A549 (cell line): ENCODE results near the gene MYH6. TPM values are rescaled to one million over a fixed set of nuclear protein-coding genes. Genes with fewer than 3 reads are reported as not detected.

Experiments
- ATAC-seq, 2 experiments: fragments of 200-7000 bp in 1 of 2; fragments of >200 bp in 1 of 2; cut with Nextera tagmentation in 1 of 2; cut with Tn5 transposase in 1 of 2; 3 replicates each; pipeline versions ENCODE4 v1.8.0 to v1.9.1; 2018 to 2020; ENCODE audit warnings: mild to moderate bottlenecking in 1 of 2, moderate library complexity in 1 of 2
- CTCF ChIA-PET: fragments of 300-600 bp; sonication (Branson Sonifier 250); formaldehyde crosslinking; extraction: SDS; loops from one replicate; lab custom pipeline; 2021; ENCODE audit warnings: antibody characterized with exemption, inconsistent platforms; lab: Yijun Ruan, JAX
- POLR2A ChIA-PET: fragments of 350-600 bp; formaldehyde crosslinking; extraction: SDS; loops from one replicate; lab custom pipeline; 2021; ENCODE audit warnings: antibody characterized with exemption, inconsistent platforms; lab: Yijun Ruan, JAX
- DNase-seq, 2 experiments: peaks; one replicate each; pipeline versions ENCODE4 v3.0.0 to v3.0.0-alpha.2; 2011 to 2016; ENCODE audit warnings: low read depth in 1 of 2, low spot score in 1 of 2
- FAIRE-seq: peaks from 2 replicates; lab custom pipeline; 2011; peaks lifted over from hg19 to GRCh38; lab: Jason Lieb, UNC
- H3K27ac ChIP-seq, 2 experiments: fragments of >200 bp; sonication (Bioruptor Twin); formaldehyde crosslinking; 3 replicates each; pipeline ENCODE4 v1.5.1; 2016 to 2017
- H3K4me1 ChIP-seq: fragments of >200 bp; sonication (Bioruptor Twin); formaldehyde crosslinking; 3 replicates; pipeline ENCODE4 v1.6.1; 2016
- H3K4me2 ChIP-seq: fragments of >200 bp; sonication (Bioruptor Twin); formaldehyde crosslinking; 3 replicates; pipeline ENCODE4 v1.6.1; 2016
- H3K4me3 ChIP-seq: fragments of >200 bp; sonication (Bioruptor Twin); formaldehyde crosslinking; 3 replicates; pipeline ENCODE4 v1.5.1; 2016
- H3K9me3 ChIP-seq: fragments of >200 bp; sonication (Bioruptor Twin); formaldehyde crosslinking; 3 replicates; pipeline ENCODE4 v1.6.1; 2016
- BCL3 ChIP-seq: fragments of >200 bp; sonication (Bioruptor Twin); formaldehyde crosslinking; IDR thresholded peaks from 3 replicates; pipeline ENCODE4 v1.6.1; 2016
- CHD2 ChIP-seq: fragments of 150-350 bp; IDR thresholded peaks from 2 replicates; pipeline ENCODE4 v1.6.1; 2014; ENCODE audit warnings: low read length; ENCODE audit not compliant: partially characterized antibody
- CHD4 ChIP-seq: fragments of 200-600 bp; sonication (generic); IDR thresholded peaks from 2 replicates; pipeline ENCODE4 v1.6.1; 2016; ENCODE audit warnings: antibody characterized with exemption, mild to moderate bottlenecking, borderline replicate concordance
- EHF ChIP-seq: fragments of 250-450 bp; sonication (Bioruptor Pico); IDR thresholded peaks from 2 replicates; pipeline ENCODE4 v1.5.0; 2020; ENCODE audit warnings: mild to moderate bottlenecking
- FOSB ChIP-seq: fragments of 250-450 bp; sonication (Bioruptor Pico); IDR thresholded peaks from 2 replicates; pipeline ENCODE4 v1.5.0; 2020; ENCODE audit warnings: mild to moderate bottlenecking, moderate library complexity
- FOSL2 ChIP-seq, 2 experiments: fragments of 450-650 bp in 1 of 2; fragments of >200 bp in 1 of 2; sonication (Bioruptor Twin) in 1 of 2; formaldehyde crosslinking; IDR thresholded peaks; 2 replicates each; pipeline versions ENCODE4 v1.5.0 to v1.6.1; 2016 to 2020; ENCODE audit warnings: mild to moderate bottlenecking in 1 of 2, moderate library complexity in 1 of 2
- HOXB5 ChIP-seq: fragments of 250-450 bp; sonication (Bioruptor Pico); IDR thresholded peaks from 2 replicates; pipeline ENCODE4 v1.5.0; 2020; ENCODE audit warnings: mild to moderate bottlenecking, moderate library complexity
- MAFK ChIP-seq: fragments of 450-650 bp; IDR thresholded peaks from 2 replicates; pipeline ENCODE4 v1.6.1; 2014; ENCODE audit not compliant: partially characterized antibody
- MAZ ChIP-seq: fragments of 150-350 bp; IDR thresholded peaks from 2 replicates; pipeline ENCODE4 v1.6.1; 2014; ENCODE audit warnings: antibody characterized with exemption, low read depth, low read length, borderline replicate concordance
- NFE2L2 ChIP-seq: fragments of 150-350 bp; conservative IDR thresholded peaks from 2 replicates; pipeline ENCODE4 v1.6.1; 2014; ENCODE audit warnings: low read length
- PHF8 ChIP-seq: fragments of 200-600 bp; sonication (generic); IDR thresholded peaks from 2 replicates; pipeline ENCODE4 v1.6.1; 2016; ENCODE audit warnings: low read depth, mild to moderate bottlenecking, antibody characterized with exemption, moderate library complexity, borderline replicate concordance
- POLR2AphosphoS2 ChIP-seq: conservative IDR thresholded peaks from 2 replicates; pipeline ENCODE4 v1.6.1; 2012; ENCODE audit warnings: low read length, improper control_type of control experiment, inconsistent platforms
- RARB ChIP-seq: fragments of 250-450 bp; sonication (Bioruptor Pico); IDR thresholded peaks from 2 replicates; pipeline ENCODE4 v1.8.0; 2021; ENCODE audit warnings: mild to moderate bottlenecking, moderate library complexity
- RCOR1 ChIP-seq: fragments of 150-350 bp; IDR thresholded peaks from 2 replicates; pipeline ENCODE4 v1.6.1; 2014; ENCODE audit warnings: antibody characterized with exemption, low read length, low read depth
- REST ChIP-seq: fragments of 200-600 bp; sonication (generic); IDR thresholded peaks from 2 replicates; pipeline ENCODE4 v1.6.1; 2016; ENCODE audit warnings: antibody characterized with exemption, mild to moderate bottlenecking, moderate library complexity
- RNF2 ChIP-seq: fragments of 200-600 bp; sonication (generic); IDR thresholded peaks from 2 replicates; pipeline ENCODE4 v1.6.1; 2016; ENCODE audit warnings: low read depth, mild to moderate bottlenecking, antibody characterized with exemption, moderate library complexity, borderline replicate concordance
- SMC3 ChIP-seq: fragments of >200 bp; sonication (Bioruptor Twin); formaldehyde crosslinking; IDR thresholded peaks from 3 replicates; pipeline ENCODE4 v1.6.1; 2018; ENCODE audit warnings: inconsistent platforms
- ZC3H11A ChIP-seq: fragments of 450-650 bp; IDR thresholded peaks from 2 replicates; pipeline ENCODE4 v1.6.1; 2014; ENCODE audit warnings: antibody characterized with exemption, mild to moderate bottlenecking
- WGBS: methylation state at CpG from one replicate; pipeline ENCODE4 v1.1.6; 2017; ENCODE audit errors: missing lambda C conversion rate; 5-methylcytosine and 5-hydroxymethylcytosine counted together
- polyA plus RNA-seq, 4 experiments: library from polyadenylated mRNA; depleted of rRNA in 3 of 4; stranded (reverse); fragments of >200 nt; fragmentation: RNase III in 1 of 4; extraction: RNeasy Plus Mini Kit Qiagen cat#74134 plus additional on column Dnase treatment in 1 of 4; gene quantifications; 2 replicates in 3 of 4; 3 replicates in 1 of 4; pipeline ENCODE4 v1.2.3, GENCODE V29; 2011 to 2017
- TF ChIP-seq, protein P1 (sequence below): fragments of 250-450 bp; sonication (Bioruptor Pico); IDR thresholded peaks from 2 replicates; pipeline ENCODE4 v1.5.0; 2021; ENCODE audit warnings: mild to moderate bottlenecking, moderate library complexity, borderline replicate concordance

The MYH6 gene
- polyA plus RNA-seq, 2 of the 4 experiments (the other 2 are of a cell fraction) = not detected

DNA sequence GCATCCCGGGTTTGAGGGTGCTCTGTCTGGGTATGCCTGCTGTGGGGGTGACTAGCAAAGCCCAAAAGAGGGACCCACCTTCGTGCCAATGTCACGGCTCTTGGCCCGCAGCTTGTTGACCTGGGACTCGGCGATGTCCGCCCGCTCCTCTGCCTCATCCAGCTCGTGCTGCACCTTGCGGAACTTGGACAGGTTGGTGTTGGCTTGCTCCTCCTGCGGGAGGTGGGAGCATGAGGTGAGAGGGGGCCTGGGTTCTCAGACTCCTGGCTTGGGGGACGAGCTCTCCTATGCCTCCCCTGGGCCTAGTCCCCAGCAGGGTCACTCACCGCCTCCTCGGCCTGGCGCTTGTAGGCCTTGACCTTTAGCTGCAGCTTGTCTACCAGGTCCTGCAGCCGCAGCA is 5.6 kb upstream of the MYH6 start:
- H3K4me3 ChIP-seq = no peak overlapping the region
- CTCF ChIA-PET = interaction anchor here (1.0 kb wide), 1 partner anchor 34 kb away, joined by 6 read pairs; no protein-coding TSS in a partner anchor
- POLR2A ChIA-PET = no interaction called here
- 66% methylated on average over 16 of the region's 16 CpGs for WGBS
- TF ChIP-seq CHD4 (no peak), HOXB5 (no peak), RNF2 (no peak), FOSB (CRISPR knock-in tag) (no peak), POLR2AphosphoS2 (no peak), ZC3H11A (no peak), PHF8 (no peak), SMC3 (no peak), NFE2L2 (no peak), REST (no peak), MAFK (no peak), FOSL2 (IDR thresholded peaks at IDR 0.05) (no peak), FOSL2 (CRISPR knock-in tag; IDR thresholded peaks at IDR 0.05) (no peak), MAZ (no peak), RARB (no peak), CHD2 (no peak), BCL3 (no peak), RCOR1 (no peak), EHF (CRISPR knock-in tag) (no peak)
- TF ChIP-seq, protein P1, sequence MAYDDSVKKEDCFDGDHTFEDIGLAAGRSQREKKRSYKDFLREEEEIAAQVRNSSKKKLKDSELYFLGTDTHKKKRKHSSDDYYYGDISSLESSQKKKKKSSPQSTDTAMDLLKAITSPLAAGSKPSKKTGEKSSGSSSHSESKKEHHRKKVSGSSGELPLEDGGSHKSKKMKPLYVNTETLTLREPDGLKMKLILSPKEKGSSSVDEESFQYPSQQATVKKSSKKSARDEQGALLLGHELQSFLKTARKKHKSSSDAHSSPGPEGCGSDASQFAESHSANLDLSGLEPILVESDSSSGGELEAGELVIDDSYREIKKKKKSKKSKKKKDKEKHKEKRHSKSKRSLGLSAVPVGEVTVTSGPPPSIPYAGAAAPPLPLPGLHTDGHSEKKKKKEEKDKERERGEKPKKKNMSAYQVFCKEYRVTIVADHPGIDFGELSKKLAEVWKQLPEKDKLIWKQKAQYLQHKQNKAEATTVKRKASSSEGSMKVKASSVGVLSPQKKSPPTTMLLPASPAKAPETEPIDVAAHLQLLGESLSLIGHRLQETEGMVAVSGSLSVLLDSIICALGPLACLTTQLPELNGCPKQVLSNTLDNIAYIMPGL (CRISPR knock-in tag) = no peak
- DNase-seq (no peak), ATAC-seq (no peak), FAIRE-seq (no peak)
- H3K4me1 ChIP-seq = no peaks in the 10 kb centered on the region
- H3K4me2 ChIP-seq = no peak overlapping the region
- H3K9me3 ChIP-seq = no peaks in the 10 kb centered on the region
- H3K27ac ChIP-seq = no peak overlapping the region
